ENCODE measurements around the gene NFYC.

DNA sequence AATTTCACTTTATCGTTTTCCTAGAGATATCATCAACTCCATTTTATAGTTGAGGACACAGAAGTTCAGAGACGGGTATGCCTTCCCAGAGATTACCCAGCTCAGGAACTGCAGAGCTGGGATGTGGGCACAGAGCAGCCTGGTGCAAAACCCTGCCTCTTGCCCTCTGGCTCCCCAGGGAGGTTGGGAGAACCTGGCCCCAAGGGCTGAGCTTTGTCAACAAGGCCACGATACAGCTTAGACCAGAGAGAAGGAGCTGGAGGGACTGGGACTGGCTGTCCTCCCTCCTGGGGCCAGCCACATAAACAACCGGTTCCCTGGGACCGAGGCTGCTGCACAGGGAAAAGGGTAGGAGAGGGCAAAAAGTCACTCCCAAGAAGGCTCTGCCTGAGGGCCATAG is 29.8 kb upstream of the NFYC start:
- TF ChIP-seq, protein P1, sequence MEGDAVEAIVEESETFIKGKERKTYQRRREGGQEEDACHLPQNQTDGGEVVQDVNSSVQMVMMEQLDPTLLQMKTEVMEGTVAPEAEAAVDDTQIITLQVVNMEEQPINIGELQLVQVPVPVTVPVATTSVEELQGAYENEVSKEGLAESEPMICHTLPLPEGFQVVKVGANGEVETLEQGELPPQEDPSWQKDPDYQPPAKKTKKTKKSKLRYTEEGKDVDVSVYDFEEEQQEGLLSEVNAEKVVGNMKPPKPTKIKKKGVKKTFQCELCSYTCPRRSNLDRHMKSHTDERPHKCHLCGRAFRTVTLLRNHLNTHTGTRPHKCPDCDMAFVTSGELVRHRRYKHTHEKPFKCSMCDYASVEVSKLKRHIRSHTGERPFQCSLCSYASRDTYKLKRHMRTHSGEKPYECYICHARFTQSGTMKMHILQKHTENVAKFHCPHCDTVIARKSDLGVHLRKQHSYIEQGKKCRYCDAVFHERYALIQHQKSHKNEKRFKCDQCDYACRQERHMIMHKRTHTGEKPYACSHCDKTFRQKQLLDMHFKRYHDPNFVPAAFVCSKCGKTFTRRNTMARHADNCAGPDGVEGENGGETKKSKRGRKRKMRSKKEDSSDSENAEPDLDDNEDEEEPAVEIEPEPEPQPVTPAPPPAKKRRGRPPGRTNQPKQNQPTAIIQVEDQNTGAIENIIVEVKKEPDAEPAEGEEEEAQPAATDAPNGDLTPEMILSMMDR (IDR thresholded peaks at IDR 0.05), result no peak
- TF ChIP-seq POLR2A (IDR thresholded peaks at IDR 0.05), result no peak

Measured in stomach (tissue), 4 donors.